OCI-LY7 (cell line): ENCODE measurements around the gene RFNG.

Experiments used
- CTCF ChIP-seq: fragments of 200-600 bp; sonication (generic); conservative IDR thresholded peaks from 2 replicates; pipeline ENCODE4 v1.5.1; 2014; ENCODE audit warnings: mild to moderate bottlenecking, antibody characterized with exemption, low read length, moderate library complexity, mixed read lengths
- EZH2phosphoT487 ChIP-seq: fragments of 200-600 bp; sonication (generic); IDR thresholded peaks from 2 replicates; pipeline ENCODE4 v1.6.1; 2018; ENCODE audit warnings: low read depth, borderline replicate concordance, mild to moderate bottlenecking, mixed run types, antibody characterized with exemption, low read length, moderate library complexity, mixed read lengths

GRCh38 chr17:82083009-82083408 is 31.4 kb upstream of the RFNG start:
- TF ChIP-seq CTCF (no peak), EZH2phosphoT487 (no peak)
